Measurements from ENCODE around the gene SLC5A5. TPM values are rescaled to one million over a fixed set of nuclear protein-coding genes. Genes with fewer than 3 reads are reported as not detected.

The SLC5A5 gene
- polyA plus RNA-seq, 3 donors: not detected

DNA sequence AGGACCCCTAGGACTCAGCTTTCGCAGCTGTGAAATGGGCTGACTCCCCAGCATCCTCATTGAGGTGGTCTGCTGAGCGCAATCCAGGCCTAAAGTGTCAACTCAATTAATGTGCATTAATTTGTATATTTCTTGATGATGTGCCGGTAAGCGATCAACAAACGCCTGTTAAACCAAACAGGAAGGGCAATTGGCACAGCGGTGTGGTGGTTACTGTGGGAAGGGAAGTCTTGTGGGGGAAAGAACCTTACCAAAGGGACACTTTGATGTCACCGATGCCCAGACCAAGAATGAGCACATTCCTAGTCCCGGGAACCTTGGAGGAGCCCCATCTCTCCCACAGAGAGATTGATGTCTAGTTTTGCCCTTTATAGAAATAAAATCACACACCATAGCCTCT lies 25.6 kb upstream of the SLC5A5 start:
- DNase-seq (ENCODE audit: low read depth in 3 of 3, low spot score in 2 of 3): no peak

DNA sequence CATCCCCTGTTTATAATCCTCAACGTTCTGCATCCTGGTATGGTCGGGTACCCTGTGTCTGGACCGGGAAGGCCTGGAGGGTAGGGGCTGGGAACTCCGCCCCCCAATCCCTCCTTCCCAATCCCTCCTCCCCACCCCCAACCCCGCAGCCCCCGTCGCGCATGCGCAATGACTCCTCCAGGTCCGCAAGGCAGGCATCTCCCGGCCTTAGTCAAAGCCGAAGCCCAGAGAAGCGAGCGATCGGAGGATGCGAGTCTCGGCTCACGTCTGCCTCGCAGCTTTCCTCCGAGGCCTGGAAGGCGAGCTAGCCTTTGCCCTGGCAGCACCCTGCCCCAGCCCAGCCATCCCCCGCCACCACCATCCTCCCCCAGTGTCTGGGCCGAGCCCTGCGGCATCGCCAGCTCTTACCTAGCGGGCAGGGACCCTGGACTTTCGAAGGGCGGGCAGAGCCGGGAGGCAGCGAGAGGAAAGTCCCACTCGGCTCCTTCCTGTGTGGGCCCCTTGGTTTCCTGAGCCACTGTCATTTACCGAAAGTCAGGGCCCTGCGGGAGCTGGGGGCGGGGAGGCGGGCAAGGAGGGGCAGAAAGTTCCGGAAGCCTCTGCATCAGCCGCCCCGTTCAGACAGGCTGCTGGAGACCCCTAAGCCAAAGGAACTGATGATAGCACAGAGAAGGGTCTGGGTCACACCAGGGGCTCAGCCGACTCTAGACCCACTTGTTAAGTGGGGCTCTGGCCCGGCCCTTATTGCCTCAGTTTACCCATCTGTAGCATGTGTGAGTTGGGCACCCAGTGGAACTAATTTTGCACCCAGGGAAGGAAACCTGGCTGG lies 24.0 kb upstream of the SLC5A5 start, which contains the start of gene JAK3:
Gene JAK3, minus strand, starts transcription at position 445 of the 829 bp plus-strand sequence. CDS start 3,565 bp downstream, outside the sequence.
- peak in 1 of 3 donors; percentile 60 for DNase-seq (ENCODE audit: low read depth in 3 of 3, low spot score in 2 of 3)

DNA sequence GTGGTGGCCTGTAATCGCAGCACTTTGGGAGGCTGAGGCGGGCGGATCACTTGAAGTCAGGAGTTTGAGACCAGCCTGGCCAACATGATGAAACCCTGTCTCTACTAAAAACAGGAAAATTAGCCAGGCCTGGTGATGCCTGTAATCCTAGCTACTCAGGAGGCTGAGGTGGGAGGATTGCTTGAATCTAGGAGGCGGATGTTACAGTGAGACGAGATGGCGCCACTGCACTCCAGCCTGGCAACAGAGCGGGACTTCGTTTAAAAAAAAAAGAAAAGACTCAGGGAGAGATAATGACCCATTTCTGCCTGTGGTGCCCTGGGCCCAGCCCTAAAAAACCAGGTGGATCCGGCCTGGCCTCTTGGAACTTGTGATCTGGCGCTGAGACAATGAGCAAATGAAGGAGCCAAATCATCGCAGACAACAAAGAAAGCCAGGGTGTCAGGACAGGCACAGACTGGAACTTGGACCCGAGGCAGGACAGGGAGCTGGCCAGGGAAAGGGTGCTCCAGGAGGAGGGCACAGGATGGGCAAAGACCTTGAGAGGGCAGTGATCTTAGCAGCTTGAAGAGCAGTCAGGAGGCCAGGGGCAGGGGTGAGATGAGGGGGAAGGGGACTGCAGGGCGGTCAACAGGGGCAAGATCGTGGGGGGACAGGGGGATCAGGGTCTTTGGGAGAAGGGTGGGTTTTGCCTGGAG lies 23.0 kb upstream of the SLC5A5 start:
- DNase-seq (ENCODE audit: low read depth in 3 of 3, low spot score in 2 of 3): no peak

DNA sequence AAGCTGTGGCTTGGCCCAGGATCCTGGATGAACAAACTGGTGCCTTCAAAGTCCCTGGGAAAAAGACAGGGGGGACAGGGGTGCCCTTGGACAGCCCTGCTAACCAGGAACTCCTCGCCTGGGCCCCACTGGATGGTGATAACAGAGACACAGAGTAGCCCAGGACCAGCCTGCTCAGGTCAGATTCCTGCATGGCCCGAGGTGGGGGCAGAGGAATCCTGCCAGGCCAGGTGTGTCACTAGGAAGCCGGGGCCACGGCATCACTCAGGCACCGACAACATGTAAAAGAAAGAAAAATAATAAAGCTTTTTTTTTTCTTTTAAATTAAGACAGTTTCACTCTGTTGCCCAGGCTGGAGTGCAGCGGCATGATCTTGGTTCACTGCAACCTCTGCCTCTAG lies 17.7 kb upstream of the SLC5A5 start:
- DNase-seq (ENCODE audit: low read depth in 3 of 3, low spot score in 2 of 3): no peak

DNA sequence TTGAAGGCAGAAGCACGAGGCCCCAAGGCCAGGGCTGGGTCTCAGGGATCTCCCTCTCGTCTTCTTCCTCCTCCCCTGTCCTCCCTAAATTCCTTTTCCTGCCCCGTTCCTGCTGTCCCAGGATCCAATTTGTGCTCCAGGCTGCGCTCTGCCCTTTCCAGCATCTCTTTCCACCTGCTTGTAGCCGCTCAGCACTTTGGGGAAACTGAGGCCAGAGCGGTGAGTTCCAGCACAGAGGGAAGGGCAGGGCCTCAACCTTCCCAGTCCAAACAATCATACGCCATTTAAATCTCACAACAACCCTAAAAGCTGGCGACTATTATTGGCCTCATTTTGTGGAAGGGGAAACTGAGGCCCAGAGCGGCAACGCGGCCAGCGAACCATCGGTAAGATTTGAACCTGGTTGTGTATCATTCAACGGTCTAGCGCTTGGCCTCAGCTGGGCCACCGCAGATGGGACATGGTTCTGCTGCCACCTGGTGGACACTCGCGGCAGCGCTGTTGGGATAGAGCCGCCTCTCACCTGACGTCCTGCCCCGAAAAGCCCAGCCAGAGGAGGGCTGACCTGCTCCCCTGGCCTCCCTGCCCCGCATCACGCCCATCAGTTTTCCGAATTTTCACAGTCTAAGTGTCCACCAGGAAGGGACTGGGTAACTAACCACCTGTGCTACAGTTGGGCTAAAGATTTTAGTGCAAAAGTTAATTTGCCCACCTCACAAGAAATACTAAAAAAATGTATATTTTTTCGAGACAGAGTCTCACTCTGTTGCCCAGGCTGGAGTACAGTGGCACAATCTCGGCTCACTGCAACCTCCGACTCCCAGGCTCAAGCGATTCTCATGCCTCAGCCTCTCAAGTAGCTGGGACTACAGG lies 16.2 kb upstream of the SLC5A5 start:
- peak in 1 of 3 donors; percentile 62 for DNase-seq (ENCODE audit: low read depth in 3 of 3, low spot score in 2 of 3)

DNA sequence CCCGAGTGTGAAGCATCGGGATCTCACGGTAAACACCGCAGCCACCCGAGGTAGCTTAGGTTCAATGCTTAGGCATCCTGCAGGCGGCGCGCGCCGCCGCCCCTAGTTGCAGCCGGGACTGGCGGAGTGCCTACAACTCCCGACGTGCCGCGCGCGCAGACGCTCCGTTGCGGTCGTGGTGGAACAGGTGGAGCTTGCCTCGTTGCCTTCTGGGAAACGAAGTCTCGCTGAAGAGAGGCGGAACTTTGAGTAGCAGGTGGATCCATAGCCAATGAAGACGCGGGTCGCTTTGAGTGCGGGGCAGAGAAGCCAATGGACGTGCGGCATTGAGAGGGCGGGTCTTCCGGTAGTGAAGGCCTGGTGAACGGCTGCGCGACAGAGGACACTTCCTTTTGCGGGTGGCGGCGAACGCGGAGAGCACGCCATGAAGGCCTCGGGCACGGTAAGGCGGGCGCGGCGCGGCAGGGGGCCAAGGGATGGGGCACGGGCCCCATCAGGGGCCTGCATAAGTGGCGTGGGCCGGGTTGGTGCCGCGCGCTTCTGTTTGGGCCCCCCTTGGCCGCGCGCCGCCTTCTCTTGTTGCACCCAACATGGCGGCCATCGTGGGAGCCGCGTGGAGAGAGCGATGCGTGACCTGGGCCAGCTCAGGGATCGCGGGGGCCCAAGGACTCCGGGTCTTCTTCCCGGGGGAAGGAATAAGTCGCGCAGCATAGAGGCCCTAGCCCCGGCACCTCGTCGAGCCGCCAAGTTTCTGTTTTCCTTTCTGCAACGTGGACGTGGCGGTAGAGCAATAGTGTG lies 12.0 kb upstream of the SLC5A5 start, which contains the start of gene RPL18A:
Gene RPL18A, plus strand, starts transcription at position 378 of the 798 bp plus-strand sequence. Its CDS starts 47 bp downstream, at position 425.
- peak; percentile 96 to 97 (median 96) for DNase-seq (ENCODE audit: low read depth in 3 of 3, low spot score in 2 of 3)

DNA sequence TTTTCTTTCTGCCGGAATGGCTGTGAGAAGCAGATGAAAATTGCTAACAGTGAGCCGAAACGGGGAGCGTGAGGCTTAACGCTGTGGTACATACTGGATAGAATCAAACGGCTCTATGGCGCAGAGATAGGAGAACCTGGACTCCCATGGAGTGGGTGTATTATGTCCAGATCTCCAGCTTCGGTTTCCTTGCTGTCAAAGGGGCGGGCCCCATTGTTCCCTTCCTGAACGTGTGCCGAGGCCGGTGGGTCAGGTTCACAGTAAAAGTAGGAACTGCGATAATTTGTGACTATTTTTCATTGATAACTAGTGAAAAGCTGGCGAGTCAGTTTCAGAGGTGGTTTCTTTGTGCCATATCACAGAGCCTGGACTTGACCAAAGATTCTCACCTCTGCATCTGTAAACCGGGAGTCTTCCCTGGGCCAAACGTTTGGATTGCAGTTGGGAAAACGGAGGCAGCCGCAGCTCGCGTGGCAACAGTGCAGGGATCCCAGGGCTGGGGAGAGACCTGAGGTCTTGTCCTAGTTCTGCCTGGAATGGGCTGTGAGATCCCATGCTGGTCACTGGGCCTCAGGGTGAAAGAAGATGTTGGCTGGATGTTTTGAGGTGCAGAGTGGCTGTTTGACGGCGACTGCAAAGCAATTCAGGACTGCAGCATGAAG lies 11.3 kb upstream of the SLC5A5 start:
- no peak for DNase-seq (ENCODE audit: low read depth in 3 of 3, low spot score in 2 of 3)

DNA sequence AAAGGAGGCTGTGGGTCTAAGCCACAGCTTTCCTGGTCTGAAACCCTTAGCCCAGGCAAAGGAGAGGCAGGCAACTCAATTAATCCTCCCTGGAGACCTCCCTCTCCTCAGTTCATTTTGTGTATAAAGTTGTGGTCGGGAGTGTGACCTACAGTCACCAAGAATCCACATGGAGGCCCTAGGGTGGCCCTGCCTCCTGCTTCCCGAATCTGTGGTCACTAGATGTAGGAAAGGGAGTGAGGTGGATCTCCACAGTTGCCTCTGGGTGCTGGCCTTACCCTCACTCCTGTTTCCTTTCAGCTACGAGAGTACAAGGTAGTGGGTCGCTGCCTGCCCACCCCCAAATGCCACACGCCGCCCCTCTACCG lies 10.8 kb upstream of the SLC5A5 start:
- DNase-seq (ENCODE audit: low read depth in 3 of 3, low spot score in 2 of 3): no peak

DNA sequence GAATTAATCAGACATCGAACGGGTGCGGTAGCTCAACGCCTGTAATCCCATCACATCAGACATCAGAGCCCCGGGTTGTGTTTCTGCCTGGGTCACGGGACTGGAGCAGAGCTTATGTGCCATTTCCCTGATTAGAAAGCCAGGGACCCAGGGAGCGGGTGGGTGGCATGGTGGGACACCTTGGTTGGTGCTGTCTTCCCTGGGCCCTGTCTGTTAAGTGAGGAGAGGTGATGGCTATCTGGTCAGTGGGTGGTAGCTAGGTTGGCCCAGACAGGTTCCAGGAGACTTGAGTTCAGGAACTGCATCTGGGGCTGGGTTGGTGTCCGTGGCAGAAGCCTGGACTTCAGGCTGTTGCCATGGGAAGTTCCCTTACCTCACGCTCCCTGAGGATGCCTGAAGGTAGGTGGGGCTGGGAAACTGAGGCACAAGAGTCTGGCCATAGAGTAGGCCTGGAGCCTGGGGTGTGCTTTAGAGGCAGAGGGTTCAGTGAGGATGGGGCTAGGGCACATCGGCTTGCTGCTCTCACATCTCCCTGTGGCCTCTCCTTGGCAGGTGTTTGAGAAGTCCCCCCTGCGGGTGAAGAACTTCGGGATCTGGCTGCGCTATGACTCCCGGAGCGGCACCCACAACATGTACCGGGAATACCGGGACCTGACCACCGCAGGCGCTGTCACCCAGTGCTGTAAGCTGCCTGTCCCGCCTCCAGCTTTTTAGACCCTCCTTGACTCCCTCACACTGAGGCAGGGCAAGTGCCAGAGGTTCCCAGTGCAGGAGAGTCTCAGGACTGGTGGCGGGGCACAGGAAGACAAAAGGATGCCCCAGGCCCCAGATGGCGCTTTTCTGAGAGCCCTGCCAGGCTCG lies 10.0 kb upstream of the SLC5A5 start:
- DNase-seq (ENCODE audit: low read depth in 3 of 3, low spot score in 2 of 3): no peak

DNA sequence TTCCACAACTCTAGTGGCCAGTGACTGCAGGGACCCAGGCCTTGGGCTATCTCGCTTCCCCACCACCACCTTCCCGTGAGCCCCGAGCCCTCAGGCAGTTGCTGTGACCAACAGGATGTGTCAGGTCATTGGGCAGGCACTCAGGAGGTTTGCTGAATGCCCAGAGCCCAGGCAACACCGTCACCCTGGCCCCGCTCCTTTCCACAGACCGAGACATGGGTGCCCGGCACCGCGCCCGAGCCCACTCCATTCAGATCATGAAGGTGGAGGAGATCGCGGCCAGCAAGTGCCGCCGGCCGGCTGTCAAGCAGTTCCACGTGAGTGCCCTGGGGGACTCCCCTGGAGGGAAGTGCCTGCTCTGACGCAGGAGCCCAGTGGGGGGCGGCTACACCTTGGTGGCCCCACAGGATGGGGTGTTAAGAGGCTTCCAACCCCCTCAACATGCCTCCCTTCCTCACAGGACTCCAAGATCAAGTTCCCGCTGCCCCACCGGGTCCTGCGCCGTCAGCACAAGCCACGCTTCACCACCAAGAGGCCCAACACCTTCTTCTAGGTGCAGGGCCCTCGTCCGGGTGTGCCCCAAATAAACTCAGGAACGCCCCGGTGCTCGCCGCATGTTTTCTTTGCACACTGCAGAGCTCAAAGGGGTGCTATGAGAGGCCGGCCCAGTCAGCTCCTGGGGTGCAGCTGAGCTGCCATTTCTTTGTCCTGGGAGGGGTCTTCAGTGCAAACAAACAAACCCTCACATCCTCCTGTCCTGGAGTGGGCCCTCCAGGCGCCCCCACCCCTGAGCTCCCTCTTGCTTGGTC lies 8.8 kb upstream of the SLC5A5 start:
- no peak for DNase-seq (ENCODE audit: low read depth in 3 of 3, low spot score in 2 of 3)

DNA sequence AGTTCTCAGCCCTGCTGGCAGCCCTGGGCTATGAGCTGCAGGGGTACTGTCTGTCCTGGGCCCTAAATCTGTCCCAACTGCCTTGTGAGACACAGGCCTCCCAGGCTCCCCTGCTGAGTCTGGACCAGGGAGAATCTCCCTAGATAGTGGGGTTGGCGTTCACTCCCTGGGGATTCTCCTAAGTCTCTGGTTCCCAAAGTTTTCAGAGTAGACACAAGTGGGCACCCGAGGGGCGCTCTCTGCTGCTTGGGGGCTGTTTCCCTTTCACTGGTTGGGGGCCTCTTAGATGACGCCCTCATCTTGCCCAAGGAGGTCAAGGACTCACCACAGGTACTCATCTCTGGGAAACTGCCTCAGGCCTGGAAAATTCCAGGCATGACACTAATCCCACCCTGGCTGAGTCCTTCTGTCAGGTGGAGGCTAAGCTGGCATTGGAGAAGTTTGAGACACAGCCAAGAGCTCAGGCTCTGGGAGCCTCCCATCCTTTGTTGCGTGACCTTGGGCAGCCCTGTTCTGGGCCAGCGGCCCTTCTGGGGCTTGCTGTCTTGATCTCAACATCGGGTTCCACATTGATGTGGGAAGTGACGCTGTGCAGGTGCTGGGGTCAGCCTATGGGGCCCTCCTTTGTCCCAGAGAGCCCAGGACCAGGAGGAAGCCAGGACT lies 8.1 kb upstream of the SLC5A5 start:
- no peak for DNase-seq (ENCODE audit: low read depth in 3 of 3, low spot score in 2 of 3)

DNA sequence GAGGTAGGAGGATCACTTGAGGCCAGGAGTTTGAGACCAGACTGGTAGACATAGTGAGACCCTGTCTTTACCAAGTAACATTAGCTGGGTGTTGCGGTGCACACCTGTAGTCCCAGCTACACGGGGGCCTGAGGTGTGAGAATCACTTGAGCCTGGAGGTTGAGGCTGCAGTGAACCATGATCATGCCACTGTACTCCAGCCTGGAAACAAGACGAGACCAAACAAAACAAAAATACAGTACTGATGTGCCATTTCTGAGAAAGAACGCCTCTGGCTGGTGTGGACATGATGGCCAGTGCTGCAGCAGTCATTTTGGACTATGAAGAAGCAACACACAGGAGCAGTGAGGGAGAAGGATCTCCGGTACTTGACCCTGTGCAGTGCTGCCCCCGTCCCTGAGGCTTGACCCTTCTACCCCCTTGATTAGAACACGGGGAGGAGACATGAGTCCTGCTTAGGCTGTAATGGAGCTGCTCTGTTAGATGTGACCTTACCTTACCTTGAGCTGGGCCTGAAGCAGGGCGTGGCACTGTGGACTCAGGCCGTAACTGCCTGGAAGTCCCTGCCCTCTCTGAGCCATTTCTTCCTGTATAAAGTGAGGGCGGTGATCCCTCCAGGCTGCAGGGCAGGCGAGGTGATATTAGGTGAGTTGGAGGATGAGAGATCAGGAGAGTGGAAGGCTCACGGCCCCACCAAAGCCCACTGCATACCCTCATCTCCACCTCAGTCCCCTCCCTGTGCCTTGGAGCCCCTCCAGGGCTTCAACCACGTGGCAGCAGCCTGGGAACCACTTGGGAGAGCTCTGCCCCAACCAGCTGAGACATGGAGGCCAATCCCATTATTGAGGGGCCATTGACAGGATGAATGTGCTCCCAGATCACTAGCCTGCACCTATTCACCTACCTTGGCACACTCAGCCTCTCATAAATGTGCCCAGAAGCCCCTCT lies 6.1 kb upstream of the SLC5A5 start:
- no peak for DNase-seq (ENCODE audit: low read depth in 3 of 3, low spot score in 2 of 3)

DNA sequence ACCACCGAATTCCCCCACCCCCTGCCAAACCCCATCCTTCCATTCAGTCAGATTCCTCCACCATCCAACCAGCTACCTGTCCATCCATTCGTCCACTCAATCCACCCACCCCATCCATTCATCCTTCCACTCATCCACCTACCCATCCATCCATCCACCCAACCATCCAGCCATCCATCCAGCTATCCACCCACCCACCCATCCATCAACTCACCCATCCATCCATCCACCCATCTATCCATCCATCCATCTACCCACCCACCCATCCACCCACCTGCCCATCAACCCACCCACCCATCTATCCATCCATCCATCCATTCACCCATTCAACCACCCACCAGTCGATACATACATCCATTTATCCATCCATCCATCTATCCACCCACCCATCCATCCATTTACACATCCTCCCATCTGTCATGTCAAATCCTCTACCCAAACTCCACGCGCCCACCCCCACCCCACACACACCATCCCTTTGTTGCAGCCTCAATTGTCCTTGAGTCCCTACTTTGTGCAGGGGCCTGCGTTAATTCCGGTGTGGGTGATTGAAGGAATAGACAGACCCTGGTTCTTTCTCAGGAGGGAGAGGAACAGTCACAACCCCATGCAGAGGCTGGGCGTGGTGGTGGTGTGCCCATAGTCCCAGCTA lies 5.3 kb upstream of the SLC5A5 start:
- DNase-seq (ENCODE audit: low read depth in 3 of 3, low spot score in 2 of 3): no peak

DNA sequence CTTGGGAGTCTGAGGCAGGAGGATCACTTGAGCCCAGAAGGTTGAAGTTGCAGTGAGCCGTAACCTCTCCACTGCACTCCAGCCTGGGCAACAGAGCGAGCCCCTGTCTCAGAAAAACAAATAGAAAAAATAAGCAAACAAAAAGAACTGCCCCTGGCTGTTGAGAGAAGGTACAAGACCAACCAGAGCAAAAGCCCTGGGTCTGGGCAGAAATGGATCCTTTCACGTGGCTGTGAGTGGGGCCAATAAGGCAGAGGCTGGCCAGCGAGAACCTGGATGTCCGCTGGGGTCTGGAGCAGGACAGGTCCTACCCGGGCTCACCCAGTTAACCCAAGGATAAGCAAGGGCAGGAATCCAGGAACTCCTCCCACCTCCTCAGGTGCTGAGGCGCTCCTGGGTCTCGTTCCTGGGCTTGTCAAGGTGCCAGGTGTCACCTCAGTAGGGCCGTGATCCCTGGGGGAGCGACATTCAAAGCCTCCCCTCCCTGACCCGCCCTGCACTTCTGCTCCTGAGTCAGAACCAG lies 4.7 kb upstream of the SLC5A5 start:
- no peak for DNase-seq (ENCODE audit: low read depth in 3 of 3, low spot score in 2 of 3)

DNA sequence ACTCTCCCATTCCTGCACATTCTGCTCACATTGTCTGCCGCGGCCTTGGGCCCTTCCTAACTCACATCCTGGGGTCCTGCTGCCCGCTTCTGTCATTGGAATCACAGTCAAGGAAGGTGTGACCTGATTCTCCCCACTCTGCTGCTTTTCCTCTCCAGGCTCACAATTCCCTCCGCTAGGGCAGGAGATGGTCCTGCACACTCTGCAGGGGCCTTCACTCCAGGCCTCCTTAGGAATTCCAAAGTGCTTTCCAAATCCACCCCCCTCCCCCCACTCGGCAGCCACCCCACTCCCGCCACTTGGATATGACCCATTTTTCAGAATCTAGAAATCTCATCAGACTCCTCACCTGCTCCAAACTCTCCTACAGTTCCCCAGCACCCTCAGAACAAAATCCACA lies 3.1 kb upstream of the SLC5A5 start:
- DNase-seq (ENCODE audit: low read depth in 3 of 3, low spot score in 2 of 3): no peak
